SU-DHL-6 (cell line): ENCODE measurements around the gene KIAA1191.

Experiments used
- H2AFZ ChIP-seq: fragments of 200-600 bp; sonication (generic); 2 replicates; pipeline ENCODE4 v1.6.1; 2014; ENCODE audit warnings: low read depth, mild to moderate bottlenecking, moderate library complexity, mixed read lengths, antibody characterized with exemption, low read length; ENCODE audit not compliant: severe bottlenecking
- H3F3A ChIP-seq: fragments of 200-600 bp; shearing (Covaris generic); 2 replicates; pipeline ENCODE4 v1.6.0; 2016; ENCODE audit warnings: antibody characterized with exemption, mild to moderate bottlenecking; ENCODE audit not compliant: insufficient read depth
- H3K27ac ChIP-seq: fragments of 200-600 bp; sonication (generic); 2 replicates; pipeline ENCODE4 v1.5.1; 2016; ENCODE audit warnings: low read depth, mild to moderate bottlenecking, low read length, moderate library complexity, mixed read lengths
- H3K27me3 ChIP-seq: fragments of 200-600 bp; sonication (generic), shearing (Covaris generic); 2 replicates; pipeline ENCODE4 v1.6.0; 2014; ENCODE audit warnings: mild to moderate bottlenecking, low read length
- H3K36me3 ChIP-seq: fragments of 200-600 bp; sonication (generic); 2 replicates; pipeline ENCODE4 v1.6.1; 2014; ENCODE audit warnings: mild to moderate bottlenecking, low read length, mixed read lengths
- H3K4me2 ChIP-seq: fragments of 300-600, 200-600 bp; shearing (Covaris generic), sonication (generic); 2 replicates; pipeline ENCODE4 v1.6.0; 2014; ENCODE audit warnings: low read length, low read depth, mild to moderate bottlenecking; ENCODE audit not compliant: poor library complexity, severe bottlenecking
- H3K4me3 ChIP-seq: fragments of 200-600 bp; sonication (generic); 2 replicates; pipeline ENCODE4 v1.5.1; 2014; ENCODE audit warnings: antibody characterized with exemption, low read length, mild to moderate bottlenecking, mixed read lengths; ENCODE audit not compliant: insufficient read depth, poor library complexity, severe bottlenecking
- H3K79me2 ChIP-seq: fragments of 200-600 bp; sonication (generic); 2 replicates; pipeline ENCODE4 v1.6.1; 2014; ENCODE audit warnings: mild to moderate bottlenecking, low read length, moderate library complexity; ENCODE audit not compliant: insufficient read depth
- H3K9ac ChIP-seq: fragments of 200-600 bp; sonication (generic); 2 replicates; pipeline ENCODE4 v1.7.0; 2014; ENCODE audit warnings: mild to moderate bottlenecking, low read length
- H3K9me2 ChIP-seq: fragments of 200-600 bp; sonication (generic); replicated peaks from 2 replicates; pipeline ENCODE4 v1.6.1; 2014; ENCODE audit warnings: low read length; ENCODE audit not compliant: insufficient read depth
- H3K9me3 ChIP-seq: fragments of 200-600 bp; sonication (generic); 2 replicates; pipeline ENCODE4 v1.6.1; 2014; ENCODE audit warnings: low read length, mixed read lengths; ENCODE audit not compliant: insufficient read depth
- H4K20me1 ChIP-seq: fragments of 200-600 bp; sonication (generic); 2 replicates; pipeline ENCODE4 v1.6.1; 2014; ENCODE audit warnings: low read depth, mild to moderate bottlenecking, antibody characterized with exemption, low read length, moderate library complexity, mixed read lengths
- EZH2phosphoT487 ChIP-seq: fragments of 200-600 bp; sonication (generic), shearing (Covaris generic); conservative IDR thresholded peaks from 2 replicates; pipeline ENCODE4 v1.6.1; 2018; ENCODE audit warnings: mild to moderate bottlenecking, antibody characterized with exemption, low read length, moderate library complexity, mixed read lengths
- TF ChIP-seq, protein P1 (sequence below): fragments of 200-600 bp; sonication (generic); IDR thresholded peaks from one replicate; pipeline ENCODE4 v1.5.1; 2017; ENCODE audit warnings: antibody characterized with exemption, mild to moderate bottlenecking, low read length, moderate library complexity; ENCODE audit not compliant: insufficient read depth, poor library complexity, severe bottlenecking

The KIAA1191 gene

DNA sequence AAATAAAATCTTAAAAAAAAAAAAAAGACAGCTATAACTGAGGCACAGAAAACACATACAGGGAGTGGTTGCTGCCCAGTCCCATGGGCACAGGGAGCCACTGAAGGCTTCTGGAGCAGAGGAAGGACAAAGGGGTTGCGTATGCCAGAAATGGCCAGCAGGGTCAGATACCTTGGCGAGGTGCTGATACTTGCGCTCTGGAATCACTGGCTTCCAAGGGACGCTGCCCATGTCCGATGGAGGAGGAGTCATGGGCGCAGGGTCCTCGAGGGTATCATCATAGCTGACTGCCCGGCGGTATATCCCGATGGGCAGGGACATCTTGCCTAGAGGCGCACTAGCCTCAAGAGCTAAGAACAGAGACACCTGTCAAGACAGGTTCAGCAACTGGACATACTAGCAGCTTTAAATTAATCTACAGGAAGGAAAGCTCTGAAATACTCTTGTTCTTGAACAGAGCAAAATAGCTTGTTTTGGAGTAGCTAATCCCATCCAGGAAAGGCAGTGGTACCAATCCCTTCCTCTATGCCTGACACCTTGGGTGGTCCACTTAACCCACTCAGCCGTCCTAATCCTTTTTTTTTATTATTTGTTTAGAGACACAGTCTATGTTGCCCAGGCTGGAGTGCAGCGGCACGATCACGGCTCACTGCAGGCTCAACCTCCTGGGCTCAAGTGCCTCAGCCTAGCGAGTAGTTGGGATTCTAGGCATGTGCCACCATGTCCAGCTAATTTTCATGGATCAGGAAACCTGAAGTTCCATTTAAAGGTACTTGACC is 6.0 kb downstream of the KIAA1191 start:
- Histone ChIP-seq H3K36me3 (no peaks in the 10 kb centered on the region), H3K4me3 (no peak overlapping the region), H3K27ac (no peak overlapping the region)

GRCh38 chr5:176353533-176353932 is 8.0 kb downstream of the KIAA1191 start:
- TF ChIP-seq, protein P1, sequence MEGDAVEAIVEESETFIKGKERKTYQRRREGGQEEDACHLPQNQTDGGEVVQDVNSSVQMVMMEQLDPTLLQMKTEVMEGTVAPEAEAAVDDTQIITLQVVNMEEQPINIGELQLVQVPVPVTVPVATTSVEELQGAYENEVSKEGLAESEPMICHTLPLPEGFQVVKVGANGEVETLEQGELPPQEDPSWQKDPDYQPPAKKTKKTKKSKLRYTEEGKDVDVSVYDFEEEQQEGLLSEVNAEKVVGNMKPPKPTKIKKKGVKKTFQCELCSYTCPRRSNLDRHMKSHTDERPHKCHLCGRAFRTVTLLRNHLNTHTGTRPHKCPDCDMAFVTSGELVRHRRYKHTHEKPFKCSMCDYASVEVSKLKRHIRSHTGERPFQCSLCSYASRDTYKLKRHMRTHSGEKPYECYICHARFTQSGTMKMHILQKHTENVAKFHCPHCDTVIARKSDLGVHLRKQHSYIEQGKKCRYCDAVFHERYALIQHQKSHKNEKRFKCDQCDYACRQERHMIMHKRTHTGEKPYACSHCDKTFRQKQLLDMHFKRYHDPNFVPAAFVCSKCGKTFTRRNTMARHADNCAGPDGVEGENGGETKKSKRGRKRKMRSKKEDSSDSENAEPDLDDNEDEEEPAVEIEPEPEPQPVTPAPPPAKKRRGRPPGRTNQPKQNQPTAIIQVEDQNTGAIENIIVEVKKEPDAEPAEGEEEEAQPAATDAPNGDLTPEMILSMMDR = no peak
- TF ChIP-seq EZH2phosphoT487 = no peak
- no peak overlapping the region for H3K4me3 ChIP-seq
- H3K9ac ChIP-seq = no peak overlapping the region
- no peaks in the 10 kb centered on the region for H3K9me2 ChIP-seq
- peaks cover 29% of the 10 kb centered on the region for H3K79me2 ChIP-seq
- no peak overlapping the region for H3K27ac ChIP-seq
- no peak overlapping the region for H2AFZ ChIP-seq
- no peaks in the 10 kb centered on the region for H3K27me3 ChIP-seq
- H3K36me3 ChIP-seq = no peaks in the 10 kb centered on the region
- H3K4me2 ChIP-seq = no peak overlapping the region
- no peaks in the 10 kb centered on the region; the same call in 1 of the 2 replicates for H4K20me1 ChIP-seq
- no peaks in the 10 kb centered on the region for H3K9me3 ChIP-seq
- H3F3A ChIP-seq = no peaks in the 10 kb centered on the region

More for the DNA sequence above, 6.0 kb downstream of the KIAA1191 start:
- Histone ChIP-seq H3K4me2 (no peak overlapping the region), H4K20me1 (no peaks in the 10 kb centered on the region; the same call in 1 of the 2 replicates), H3K79me2 (peaks cover 42% of the 10 kb centered on the region), H3K9ac (no peak overlapping the region), H3K9me3 (no peaks in the 10 kb centered on the region), H3F3A (0 out of 2 replicates have a peak, but pooled peaks cover 4% of the 10 kb centered on the region), H3K27me3 (no peaks in the 10 kb centered on the region), H3K9me2 (no peaks in the 10 kb centered on the region), H2AFZ (no peak overlapping the region)
- TF ChIP-seq, protein P1 = no peak
- no peak for TF ChIP-seq EZH2phosphoT487

DNA sequence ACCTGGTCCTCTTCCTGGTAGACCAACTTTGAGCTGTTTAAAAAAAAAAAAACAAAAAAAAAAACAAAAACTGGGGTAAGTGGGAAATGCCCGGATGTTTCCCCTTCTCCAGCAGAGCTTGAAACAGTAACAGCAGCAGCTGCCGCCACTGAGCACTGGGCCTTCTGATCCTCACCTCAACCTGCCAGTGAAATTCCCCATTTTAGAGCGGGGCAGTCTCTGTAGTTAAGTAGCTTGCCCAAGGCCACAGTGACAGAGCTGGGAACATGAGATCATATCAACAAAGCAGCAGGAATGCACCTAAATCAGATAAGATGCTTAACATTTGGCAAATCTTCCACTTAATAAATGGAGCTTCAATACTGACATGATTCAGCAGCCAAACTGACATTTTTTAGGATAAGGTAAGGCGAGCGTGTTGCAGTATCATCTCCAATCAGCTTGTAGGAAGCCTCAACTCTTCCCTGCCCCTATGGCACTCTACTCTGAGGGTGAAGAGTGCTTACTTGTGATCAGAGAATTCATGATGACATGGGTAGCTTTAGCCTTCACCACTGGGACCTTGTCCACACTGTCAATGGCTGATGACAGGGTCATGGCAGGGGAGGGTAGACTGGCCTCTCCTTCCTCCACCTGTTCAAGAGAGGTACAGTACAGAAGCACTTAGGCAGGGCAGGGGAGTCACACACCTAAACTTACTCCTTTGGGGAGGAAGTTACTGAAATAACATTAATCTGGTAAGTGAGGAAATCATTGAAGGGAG is 9.3 kb downstream of the KIAA1191 start:
- no peaks in the 10 kb centered on the region for H3K36me3 ChIP-seq
- H3K4me3 ChIP-seq = no peak overlapping the region
- H3K27me3 ChIP-seq = no peaks in the 10 kb centered on the region
- H3K27ac ChIP-seq = no peak overlapping the region
- H2AFZ ChIP-seq = no peak overlapping the region
- peaks cover 19% of the 10 kb centered on the region for H3K79me2 ChIP-seq
- no peaks in the 10 kb centered on the region for H3F3A ChIP-seq
- H3K9me3 ChIP-seq = no peaks in the 10 kb centered on the region
- no peak for TF ChIP-seq EZH2phosphoT487
- TF ChIP-seq, protein P1 = no peak
- H3K4me2 ChIP-seq = no peak overlapping the region
- H3K9ac ChIP-seq = no peak overlapping the region
- H3K9me2 ChIP-seq = no peaks in the 10 kb centered on the region
- H4K20me1 ChIP-seq = no peaks in the 10 kb centered on the region; the same call in 1 of the 2 replicates
